ENCODE results near the gene IGSF21.
A peak's percentile ranks its signal among the peaks of the same experiment; 100 is the strongest.

Gene IGSF21

DNA sequence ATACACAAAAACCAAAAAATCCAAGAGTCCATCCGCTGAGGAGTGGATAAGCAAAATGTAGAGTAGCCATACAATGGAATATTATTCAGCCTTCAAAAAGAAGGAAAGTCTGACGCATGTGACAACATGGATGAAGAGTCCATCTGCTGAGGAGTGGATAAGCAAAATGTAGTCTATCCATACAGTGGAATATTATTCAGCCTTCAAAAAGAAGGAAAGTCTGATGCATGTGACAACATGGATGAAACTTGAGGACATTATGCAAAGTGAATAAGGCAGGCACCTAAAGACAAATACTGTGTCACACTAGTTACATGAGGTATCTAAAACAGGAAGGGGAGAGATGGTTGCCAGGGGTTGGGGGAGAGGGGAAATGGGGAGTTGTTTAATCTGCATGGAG lies 14.0 kb upstream of the IGSF21 start:
- H3K4me2 ChIP-seq: no peak overlapping the region
- H3K4me1 ChIP-seq: no peaks in the 10 kb centered on the region
- H3K9me3 ChIP-seq: no peaks in the 10 kb centered on the region
- H3K4me3 ChIP-seq: no peak overlapping the region
- no peak for TF ChIP-seq Cebpa-rat (IDR thresholded peaks at IDR 0.05)
- no peak overlapping the region for H3K9ac ChIP-seq
- no peak overlapping the region for H3K27ac ChIP-seq
- no peaks in the 10 kb centered on the region for H4K20me1 ChIP-seq
- H3K36me3 ChIP-seq: no peaks in the 10 kb centered on the region
- no peaks in the 10 kb centered on the region for H3K27me3 ChIP-seq

- Histone ChIP-seq H3K27me3 (no peaks in the 10 kb centered on the region), H3K9ac (no peak overlapping the region), H3K27ac (no peak overlapping the region), H3K4me2 (no peak overlapping the region), H3K36me3 (no peaks in the 10 kb centered on the region), H4K20me1 (no peaks in the 10 kb centered on the region), H3K4me1 (no peaks in the 10 kb centered on the region), H3K4me3 (no peak overlapping the region), H3K9me3 (no peaks in the 10 kb centered on the region)
- TF ChIP-seq Cebpa-rat (IDR thresholded peaks at IDR 0.05): no peak
These were observed 13.5 kb upstream of the IGSF21 start for GRCh38 chr1:18094096-18094495.

- Histone ChIP-seq H3K9me3 (no peaks in the 10 kb centered on the region), H4K20me1 (no peaks in the 10 kb centered on the region), H3K27me3 (no peaks in the 10 kb centered on the region), H3K9ac (no peak overlapping the region), H3K4me3 (no peak overlapping the region), H3K4me2 (no peak overlapping the region), H3K27ac (no peak overlapping the region), H3K36me3 (no peaks in the 10 kb centered on the region), H3K4me1 (no peaks in the 10 kb centered on the region)
- TF ChIP-seq Cebpa-rat (IDR thresholded peaks at IDR 0.05): no peak
These were observed 10.4 kb upstream of the IGSF21 start for GRCh38 chr1:18097206-18097605.

DNA sequence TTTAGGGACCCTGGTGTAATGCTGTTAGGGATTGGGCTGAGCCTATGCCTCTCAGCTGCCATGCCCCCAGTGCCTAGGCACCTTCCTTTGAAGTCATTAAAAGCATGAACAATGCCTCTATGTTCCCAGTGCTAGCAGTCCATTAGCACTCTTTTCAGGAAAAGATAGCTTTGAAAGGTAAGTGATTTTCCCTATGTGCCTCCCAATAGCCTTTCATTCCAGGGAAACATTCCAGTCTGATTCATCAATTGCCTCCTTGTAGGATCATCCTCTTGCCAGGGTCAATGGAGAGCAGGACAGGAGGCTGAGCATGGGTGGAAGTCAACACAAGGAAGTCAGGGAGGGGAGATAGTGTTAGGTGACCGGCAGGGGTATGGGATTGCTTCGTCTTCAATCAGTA lies 8.6 kb upstream of the IGSF21 start:
- Histone ChIP-seq H3K4me3 (no peak overlapping the region), H3K9ac (no peak overlapping the region), H3K27me3 (no peaks in the 10 kb centered on the region), H3K4me1 (peaks cover 2% of the 10 kb centered on the region; the same call in 1 of the 2 replicates), H3K4me2 (no peak overlapping the region), H3K9me3 (no peaks in the 10 kb centered on the region), H3K36me3 (no peaks in the 10 kb centered on the region), H4K20me1 (no peaks in the 10 kb centered on the region), H3K27ac (no peak overlapping the region)
- no peak for TF ChIP-seq Cebpa-rat (IDR thresholded peaks at IDR 0.05)

DNA sequence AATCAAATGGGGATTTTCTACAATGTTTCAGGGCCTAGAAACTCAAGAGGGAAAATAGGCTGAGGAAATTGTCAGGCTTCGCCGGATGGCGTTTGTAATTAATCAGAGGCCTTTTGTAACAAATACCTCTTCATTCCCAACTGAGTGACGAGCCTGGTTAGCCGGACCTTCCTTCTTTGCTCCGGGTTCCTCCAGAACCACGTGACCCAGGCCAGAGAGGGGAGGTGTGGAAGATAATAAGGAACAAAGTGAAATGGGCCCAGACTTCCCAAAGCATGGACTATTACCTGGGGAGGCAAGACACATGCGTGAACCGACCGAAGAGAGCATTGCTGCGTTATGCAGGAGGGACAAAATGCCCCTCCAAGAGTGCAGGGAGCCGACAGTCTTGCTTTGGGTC lies 7.5 kb upstream of the IGSF21 start:
- Histone ChIP-seq H3K4me2 (no peak overlapping the region), H3K27ac (no peak overlapping the region), H3K9me3 (no peaks in the 10 kb centered on the region), H4K20me1 (no peaks in the 10 kb centered on the region), H3K27me3 (no peaks in the 10 kb centered on the region), H3K9ac (no peak overlapping the region), H3K36me3 (no peaks in the 10 kb centered on the region), H3K4me3 (no peak overlapping the region), H3K4me1 (peaks cover 12% of the 10 kb centered on the region)
- no peak for TF ChIP-seq Cebpa-rat (IDR thresholded peaks at IDR 0.05)

GRCh38 chr1:18100491-18101063 lies 7.0 kb upstream of the IGSF21 start:
- no peak for TF ChIP-seq Cebpa-rat (IDR thresholded peaks at IDR 0.05)
- no peaks in the 10 kb centered on the region for H3K36me3 ChIP-seq
- no peak overlapping the region for H3K4me2 ChIP-seq
- H3K9me3 ChIP-seq: no peaks in the 10 kb centered on the region
- H3K4me1 ChIP-seq: peaks cover 12% of the 10 kb centered on the region
- H3K27ac ChIP-seq: no peak overlapping the region
- no peak overlapping the region for H3K4me3 ChIP-seq
- H3K27me3 ChIP-seq: peaks cover 1% of the 10 kb centered on the region; the same call in 1 of the 2 replicates
- H3K9ac ChIP-seq: no peak overlapping the region
- no peaks in the 10 kb centered on the region for H4K20me1 ChIP-seq

DNA sequence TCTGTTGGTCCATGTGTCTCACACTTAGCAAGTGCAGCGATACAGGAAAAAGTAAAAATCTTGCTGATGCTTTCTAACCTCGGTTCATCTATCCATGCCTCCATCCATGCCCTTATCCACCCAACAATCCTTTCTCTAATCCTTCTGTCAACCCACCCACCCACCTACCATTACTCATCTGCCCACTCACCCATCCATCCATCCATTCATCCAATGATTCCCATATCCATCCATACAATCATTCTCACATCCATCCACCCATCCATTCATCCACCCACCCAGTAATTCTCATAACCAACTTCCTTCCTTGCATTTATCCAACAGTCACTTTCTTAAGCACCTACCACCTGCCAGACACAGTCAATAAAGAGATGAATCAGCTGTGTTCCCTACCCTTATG lies 6.1 kb upstream of the IGSF21 start:
- Histone ChIP-seq H3K4me1 (peaks cover 12% of the 10 kb centered on the region), H3K9ac (no peak overlapping the region)
- no peak for TF ChIP-seq Cebpa-rat (IDR thresholded peaks at IDR 0.05)

GRCh38 chr1:18103788-18104421 lies 3.7 kb upstream of the IGSF21 start:
- Histone ChIP-seq H3K9ac (no peak overlapping the region), H3K4me2 (peak overlapping the region; percentile 34), H3K36me3 (no peaks in the 10 kb centered on the region), H3K4me3 (no peak overlapping the region), H3K27me3 (peaks cover 34% of the 10 kb centered on the region), H4K20me1 (no peaks in the 10 kb centered on the region), H3K27ac (no peak overlapping the region), H3K4me1 (peaks cover 12% of the 10 kb centered on the region), H3K9me3 (no peaks in the 10 kb centered on the region)
- no peak for TF ChIP-seq Cebpa-rat (IDR thresholded peaks at IDR 0.05)

More for the DNA sequence above, 6.1 kb upstream of the IGSF21 start:
- no peaks in the 10 kb centered on the region for H3K36me3 ChIP-seq
- H3K27me3 ChIP-seq: peaks cover 10% of the 10 kb centered on the region
- no peak overlapping the region for H3K27ac ChIP-seq
- no peaks in the 10 kb centered on the region for H4K20me1 ChIP-seq
- no peak overlapping the region for H3K4me2 ChIP-seq
- no peak overlapping the region for H3K4me3 ChIP-seq
- H3K9me3 ChIP-seq: no peaks in the 10 kb centered on the region

GRCh38 chr1:18104546-18105100 lies 3.0 kb upstream of the IGSF21 start:
- TF ChIP-seq Cebpa-rat (IDR thresholded peaks at IDR 0.05): no peak
- no peaks in the 10 kb centered on the region for H3K9me3 ChIP-seq
- H3K4me2 ChIP-seq: peak overlapping the region; percentile 34
- no peak overlapping the region for H3K27ac ChIP-seq
- H3K9ac ChIP-seq: no peak overlapping the region
- H4K20me1 ChIP-seq: peaks cover 6% of the 10 kb centered on the region; the same call in 1 of the 2 replicates
- peaks cover 12% of the 10 kb centered on the region for H3K4me1 ChIP-seq
- H3K27me3 ChIP-seq: peaks cover 41% of the 10 kb centered on the region
- H3K36me3 ChIP-seq: no peaks in the 10 kb centered on the region
- H3K4me3 ChIP-seq: no peak overlapping the region

GRCh38 chr1:18105196-18105595 lies 2.4 kb upstream of the IGSF21 start:
- H3K36me3 ChIP-seq: no peaks in the 10 kb centered on the region
- peaks cover 12% of the 10 kb centered on the region for H3K4me1 ChIP-seq
- no peaks in the 10 kb centered on the region for H3K9me3 ChIP-seq
- no peak for TF ChIP-seq Cebpa-rat (IDR thresholded peaks at IDR 0.05)
- no peak overlapping the region for H3K27ac ChIP-seq
- H3K4me2 ChIP-seq: no peak overlapping the region
- H3K4me3 ChIP-seq: no peak overlapping the region
- H4K20me1 ChIP-seq: peaks cover 12% of the 10 kb centered on the region; the same call in 1 of the 2 replicates
- H3K9ac ChIP-seq: no peak overlapping the region
- peaks cover 47% of the 10 kb centered on the region for H3K27me3 ChIP-seq
